HG02938 (cell line): Measurements from ENCODE around the gene TMEM19.

Experiments
- ATAC-seq: cut with Tn5 transposase; IDR thresholded peaks from one replicate; pipeline ENCODE4 v1.9.1; 2021; ENCODE audit warnings: mild to moderate bottlenecking, moderate library complexity; ENCODE audit not compliant: unreplicated experiment

TMEM19 gene

GRCh38 chr12:71708658-71709057 lies 22.8 kb downstream of the TMEM19 start:
- no peak for ATAC-seq

- ATAC-seq, result no peak
Measured at GRCh38 chr12:71710276-71711125, 24.6 kb downstream of the TMEM19 start.

- no peak for ATAC-seq
Measured at GRCh38 chr12:71718611-71719010, 32.7 kb downstream of the TMEM19 start.

GRCh38 chr12:71719647-71720370 lies 33.9 kb downstream of the TMEM19 start:
- no peak for ATAC-seq

GRCh38 chr12:71721783-71722505 lies 36.1 kb downstream of the TMEM19 start:
- no peak for ATAC-seq

GRCh38 chr12:71725011-71725410 lies 39.1 kb downstream of the TMEM19 start:
- ATAC-seq, result no peak

- no peak for ATAC-seq
Measured at GRCh38 chr12:71726548-71726947, 40.7 kb downstream of the TMEM19 start.

- no peak for ATAC-seq
Measured at GRCh38 chr12:71727958-71728357, 42.1 kb downstream of the TMEM19 start.

GRCh38 chr12:71730936-71731335 lies 45.1 kb downstream of the TMEM19 start:
- ATAC-seq, result no peak

GRCh38 chr12:71731439-71732356 lies 45.8 kb downstream of the TMEM19 start:
- ATAC-seq, result no peak

- no peak for ATAC-seq
Measured at GRCh38 chr12:71732357-71732712, 46.5 kb downstream of the TMEM19 start.

GRCh38 chr12:71737197-71737596 lies 51.3 kb downstream of the TMEM19 start:
- ATAC-seq, result no peak

- ATAC-seq, result no peak
Measured at GRCh38 chr12:71742998-71743397, 57.1 kb downstream of the TMEM19 start.

GRCh38 chr12:71744522-71745300 lies 58.8 kb downstream of the TMEM19 start:
- no peak for ATAC-seq

GRCh38 chr12:71746974-71747611 lies 61.2 kb downstream of the TMEM19 start:
- ATAC-seq, result peak; percentile 86

- no peak for ATAC-seq
Measured at GRCh38 chr12:71748081-71748850, 62.4 kb downstream of the TMEM19 start.

GRCh38 chr12:71749666-71750065 lies 63.8 kb downstream of the TMEM19 start:
- ATAC-seq, result no peak

GRCh38 chr12:71752891-71753290 lies 67.0 kb downstream of the TMEM19 start:
- no peak for ATAC-seq
